Stimulated activated naive CD4-positive, alpha-beta T cell treated with Interleukin-2 at 50 U/mL for 16 hours (primary cell): ENCODE data around the gene TATDN3.
A peak's percentile ranks its signal among the peaks of the same experiment; 100 is the strongest.
"Not testable (repeated sequence)": the region's sequence is repeated elsewhere in the genome, so short reads cannot be mapped to it uniquely, and the experiment has no call there.

Experiments used
- DNase-seq: peaks from one replicate; lab custom pipeline; 2025; lab: John Stamatoyannopoulos, UW

Gene TATDN3

DNA sequence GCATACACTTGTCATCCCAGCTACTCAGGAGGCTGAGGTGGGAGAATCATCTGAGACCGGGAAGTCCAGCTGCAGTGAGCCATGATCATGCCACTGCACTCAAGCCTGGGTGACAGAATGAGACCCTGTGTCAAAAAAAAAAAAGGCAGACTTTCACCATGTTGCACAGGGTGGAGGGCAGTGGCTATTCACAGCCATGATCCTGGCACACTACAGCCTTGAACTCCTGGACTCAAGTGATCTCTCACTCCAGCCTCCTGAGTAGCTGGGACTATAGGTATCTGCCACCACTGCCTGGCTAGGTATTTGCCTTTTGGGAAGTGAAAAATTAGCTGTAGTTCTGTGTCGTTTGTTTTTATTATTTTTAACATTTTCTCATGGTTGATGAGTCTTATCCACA, 36.7 kb downstream of the TATDN3 start:
- no peak for DNase-seq

DNA sequence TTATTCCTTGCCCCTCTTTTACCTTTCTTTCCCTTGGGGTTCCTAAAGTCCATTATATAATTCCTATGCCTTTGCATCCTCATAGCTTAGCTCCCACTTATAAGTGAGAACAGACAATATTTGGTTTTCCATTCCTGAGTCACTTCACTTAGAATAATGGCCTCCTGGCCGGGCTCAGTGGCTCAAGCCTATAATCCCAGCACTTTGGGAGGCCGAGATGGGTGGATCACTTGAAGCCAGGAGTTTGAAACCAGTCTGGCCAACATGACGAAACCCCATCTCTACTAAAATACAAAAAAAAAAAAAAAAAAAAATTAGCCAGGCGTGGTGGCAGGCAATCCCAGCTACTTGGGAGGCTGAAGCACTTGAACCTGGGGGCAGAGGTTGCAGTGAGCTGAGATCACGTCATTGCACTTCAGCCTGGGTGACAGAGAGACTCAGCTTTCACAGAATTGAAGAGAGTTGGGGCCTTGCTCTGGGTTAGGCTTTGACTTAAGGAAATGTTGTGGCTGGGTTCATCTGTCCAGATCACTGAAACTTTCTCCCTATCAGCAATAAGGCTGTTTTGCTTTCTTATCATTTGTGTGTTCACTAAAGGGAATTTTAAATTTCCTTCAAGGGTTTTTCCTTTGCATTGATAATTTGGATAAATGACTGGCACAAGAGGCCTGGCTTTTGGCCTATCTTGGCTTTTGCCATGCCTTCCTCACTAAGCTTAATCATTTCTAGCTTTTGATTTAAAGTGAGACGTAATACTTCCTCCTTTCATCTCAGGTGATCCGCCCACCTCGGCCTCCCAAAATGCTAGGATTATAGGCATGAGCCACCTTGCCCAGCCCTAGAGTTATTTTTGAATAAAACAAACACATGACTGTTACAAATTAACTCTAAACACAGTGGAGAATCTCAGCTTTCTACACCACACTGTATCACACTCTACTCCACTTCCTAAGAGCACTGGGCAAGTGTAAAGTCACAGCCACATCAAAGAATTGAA, 41.8 kb downstream of the TATDN3 start:
- not testable (repeated sequence) for DNase-seq

DNA sequence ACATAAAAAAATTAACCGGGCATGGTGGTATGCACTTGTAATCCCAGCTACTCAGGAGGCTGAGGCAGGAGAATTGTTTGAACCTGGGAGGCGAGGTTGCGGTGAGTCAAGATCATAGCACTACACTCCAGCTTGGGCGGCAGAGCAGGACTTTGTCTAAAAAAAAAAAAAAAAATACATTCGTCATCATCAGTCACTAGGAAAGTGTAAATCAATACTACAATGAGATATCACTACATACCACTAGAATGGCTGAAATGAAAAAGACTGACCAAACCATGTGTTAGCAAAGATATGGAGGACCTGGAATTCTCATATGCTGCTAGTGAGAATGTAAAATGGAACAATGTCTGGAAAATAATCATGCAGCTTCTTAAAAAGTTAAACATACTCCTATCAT, 46.5 kb downstream of the TATDN3 start:
- DNase-seq = no peak

DNA sequence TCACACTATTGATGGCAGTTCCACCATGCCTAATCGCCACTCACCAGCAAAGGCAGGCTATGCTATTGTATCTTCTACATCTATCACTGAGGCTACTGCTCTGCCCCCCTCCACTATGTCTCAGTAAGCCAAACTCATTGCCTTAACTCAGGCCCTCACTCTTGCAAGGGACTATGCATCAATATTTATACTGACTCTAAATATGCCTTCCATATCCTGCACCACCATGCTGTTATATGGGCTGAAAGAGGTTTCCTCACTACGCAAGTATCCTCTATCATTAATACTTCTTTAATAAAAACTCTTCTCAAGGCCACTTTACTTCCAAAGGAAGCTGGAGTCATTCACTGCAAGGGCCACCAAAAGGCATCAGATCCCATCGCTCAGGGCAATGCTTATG, 52.8 kb downstream of the TATDN3 start:
- not testable (repeated sequence) for DNase-seq

DNA sequence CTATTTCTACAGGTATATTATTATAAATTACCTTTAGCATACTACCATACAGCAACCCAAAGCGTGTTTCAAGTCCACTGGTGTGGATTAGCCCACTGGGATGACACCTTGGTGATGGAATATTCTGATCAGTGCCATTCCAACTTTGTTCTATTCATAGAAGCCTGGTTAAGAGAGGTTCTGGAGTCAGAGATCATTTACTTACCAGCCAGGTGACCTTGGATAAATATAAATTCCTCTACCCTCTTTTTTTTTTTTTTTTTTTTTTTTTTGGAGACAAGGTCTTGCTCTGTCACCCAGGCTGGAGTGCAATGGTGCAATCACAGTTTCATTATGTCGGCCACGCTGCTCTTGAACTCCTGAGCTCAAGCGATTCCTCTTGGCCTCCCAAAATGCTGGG, 55.9 kb downstream of the TATDN3 start, which contains the start of gene SPATA45:
SPATA45 (minus strand) TSS at position 101 of the 400 bp plus-strand sequence. CDS start 11,500 bp downstream, outside the sequence.
- DNase-seq = no peak

DNA sequence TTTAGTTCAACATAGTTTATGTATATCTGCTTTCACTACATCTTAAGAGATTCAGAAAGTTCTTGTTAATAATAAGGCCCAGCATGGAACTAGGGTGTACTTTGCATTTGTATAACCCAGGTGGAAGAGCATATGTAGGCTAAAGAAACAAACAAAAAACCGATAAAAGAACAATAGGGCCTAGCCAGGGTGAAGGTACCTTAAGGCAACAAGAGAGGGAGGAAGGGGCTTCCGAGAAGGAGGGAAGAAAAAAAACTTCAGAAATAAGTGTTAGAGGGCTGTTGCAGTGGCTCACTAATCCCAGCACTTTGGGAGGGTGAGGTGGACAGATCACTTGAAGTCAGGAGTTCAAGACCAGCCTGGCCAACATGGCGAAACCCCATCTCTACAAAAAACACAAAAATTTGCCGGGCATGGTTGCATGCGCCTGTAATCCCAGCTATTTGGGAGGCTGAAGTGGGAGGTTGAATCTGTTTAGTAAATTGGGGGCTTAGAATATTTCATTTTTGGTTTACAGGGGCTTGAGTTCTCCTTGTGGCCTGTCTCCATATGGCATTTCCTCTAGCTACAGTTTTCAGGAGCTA, 60.5 kb downstream of the TATDN3 start:
- no peak for DNase-seq

DNA sequence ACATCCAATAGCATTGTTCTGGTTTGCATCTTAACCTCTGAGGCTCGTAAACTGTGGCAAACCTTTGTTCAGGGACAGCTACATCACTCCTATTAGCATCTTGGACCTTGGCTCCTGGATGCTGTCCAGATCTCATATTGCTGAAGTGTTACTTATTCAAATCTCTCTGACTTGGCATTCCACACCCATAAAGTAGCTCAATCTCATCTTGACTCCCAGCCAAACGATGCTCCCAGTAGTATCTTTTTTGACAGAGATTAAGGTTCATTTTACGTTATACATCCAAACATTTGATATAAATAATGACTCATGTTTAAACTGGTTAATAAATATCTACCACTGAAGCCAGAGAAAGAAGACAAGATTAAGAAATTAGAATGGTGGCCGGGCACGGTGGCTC, 62.0 kb downstream of the TATDN3 start:
- no peak for DNase-seq

DNA sequence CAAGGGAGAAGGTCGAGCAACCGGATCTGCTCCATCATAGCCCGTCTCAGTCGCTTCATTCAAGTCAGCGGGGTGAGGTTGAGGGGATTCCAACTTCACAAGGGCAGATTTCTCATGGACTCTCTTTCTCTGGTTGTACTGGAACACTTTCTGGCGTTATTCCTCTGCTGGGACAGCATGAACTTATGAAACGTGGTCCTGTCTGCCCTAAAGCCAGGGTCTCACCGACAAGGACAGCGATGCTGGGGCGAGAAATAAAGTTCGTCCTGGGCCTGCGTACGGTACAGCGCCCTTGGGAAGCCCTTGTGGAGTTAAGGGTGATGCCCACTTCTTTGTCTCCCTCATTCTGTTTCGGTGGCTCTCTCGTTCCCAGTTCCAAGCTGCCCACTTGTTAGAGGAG, 65.1 kb downstream of the TATDN3 start:
- no peak for DNase-seq

DNA sequence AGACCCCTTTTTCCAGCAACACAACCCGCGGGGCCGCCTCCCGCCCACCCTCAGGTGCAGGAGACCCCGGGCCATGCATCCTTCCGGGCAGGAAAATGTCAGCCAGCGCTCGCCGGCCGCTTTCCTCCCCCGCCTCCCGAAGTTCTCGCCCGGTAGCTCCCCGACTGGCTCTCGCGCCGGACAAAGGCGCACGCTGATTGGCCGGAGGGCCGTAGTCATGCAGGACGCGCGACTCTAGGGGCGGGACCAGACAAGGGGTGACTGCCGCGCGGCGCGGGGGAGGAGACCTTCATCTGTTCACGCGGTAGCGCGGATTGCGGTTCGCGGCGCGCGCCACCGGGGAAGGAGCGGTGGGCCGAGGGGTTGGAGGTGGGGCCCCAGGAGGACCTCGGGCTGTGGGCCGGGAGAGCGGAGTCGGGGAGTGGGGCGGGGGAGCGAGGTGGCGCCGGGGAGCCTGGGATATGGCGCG, 66.3 kb downstream of the TATDN3 start, which contains the start of gene FLVCR1:
FLVCR1 (plus strand) TSS at position 284 of the 469 bp plus-strand sequence; CDS start at position 462, 178 bp downstream.
- peak; percentile 95 for DNase-seq

DNA sequence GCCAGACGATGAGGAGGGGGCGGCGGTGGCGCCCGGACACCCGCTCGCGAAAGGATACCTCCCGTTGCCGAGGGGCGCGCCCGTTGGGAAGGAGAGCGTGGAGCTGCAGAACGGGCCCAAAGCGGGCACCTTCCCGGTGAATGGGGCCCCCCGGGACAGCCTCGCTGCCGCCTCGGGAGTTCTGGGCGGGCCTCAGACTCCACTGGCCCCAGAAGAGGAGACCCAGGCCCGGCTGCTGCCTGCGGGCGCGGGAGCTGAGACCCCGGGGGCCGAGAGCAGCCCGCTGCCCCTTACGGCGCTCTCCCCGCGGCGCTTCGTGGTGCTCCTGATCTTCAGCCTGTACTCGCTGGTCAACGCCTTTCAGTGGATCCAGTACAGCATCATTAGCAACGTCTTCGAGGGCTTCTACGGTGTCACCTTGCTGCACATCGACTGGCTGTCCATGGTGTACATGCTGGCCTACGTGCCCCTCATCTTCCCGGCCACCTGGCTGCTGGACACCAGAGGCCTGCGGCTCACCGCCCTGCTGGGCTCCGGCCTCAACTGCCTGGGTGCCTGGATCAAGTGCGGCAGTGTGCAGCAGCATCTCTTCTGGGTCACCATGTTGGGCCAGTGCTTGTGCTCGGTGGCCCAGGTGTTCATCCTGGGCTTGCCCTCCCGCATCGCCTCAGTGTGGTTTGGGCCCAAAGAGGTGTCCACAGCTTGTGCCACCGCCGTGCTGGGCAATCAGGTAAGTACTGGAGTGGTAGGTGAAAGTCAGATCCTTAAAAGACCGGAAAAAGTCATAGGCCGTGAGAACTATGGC, 67.0 kb downstream of the TATDN3 start:
- no peak for DNase-seq

DNA sequence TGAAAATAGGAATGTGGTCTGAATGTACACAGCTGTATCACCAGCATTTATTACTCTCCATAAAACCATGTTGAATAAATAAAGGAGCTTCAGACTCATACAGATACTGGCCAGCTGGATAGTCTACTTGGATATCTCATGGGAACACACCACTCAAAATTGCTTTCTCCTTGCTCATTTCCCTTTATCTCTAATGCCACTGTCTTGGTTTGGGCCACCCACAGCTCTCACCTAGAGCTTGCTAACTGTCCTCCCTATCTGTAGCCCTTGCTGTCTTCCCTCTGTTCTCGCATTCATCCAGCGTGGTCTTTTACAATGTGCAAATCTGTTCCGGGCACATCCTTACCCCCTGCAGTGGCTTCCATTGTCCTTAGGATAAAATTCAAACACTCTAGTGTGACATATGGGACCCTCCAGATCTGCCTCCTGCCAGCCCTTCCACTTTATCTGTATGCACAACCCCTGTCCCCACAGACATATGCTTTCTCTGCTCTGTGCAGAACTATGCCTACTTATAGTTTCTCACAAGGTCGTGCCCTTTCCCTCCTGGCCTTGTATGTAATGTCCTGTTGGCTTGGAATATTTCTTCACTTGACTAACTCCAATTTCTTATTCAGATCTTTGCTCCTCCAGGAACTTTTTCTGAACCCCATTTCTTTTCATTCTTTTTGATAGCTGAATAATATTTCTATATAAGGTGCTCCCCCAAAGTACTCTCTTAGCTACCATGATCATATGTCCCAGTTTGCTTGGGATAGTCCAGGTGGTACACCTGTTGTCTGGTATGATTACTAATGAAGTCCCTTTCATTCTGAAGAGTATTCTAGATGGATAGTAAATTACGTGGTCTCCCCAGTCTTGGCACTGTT, 69.3 kb downstream of the TATDN3 start:
- no peak for DNase-seq

DNA sequence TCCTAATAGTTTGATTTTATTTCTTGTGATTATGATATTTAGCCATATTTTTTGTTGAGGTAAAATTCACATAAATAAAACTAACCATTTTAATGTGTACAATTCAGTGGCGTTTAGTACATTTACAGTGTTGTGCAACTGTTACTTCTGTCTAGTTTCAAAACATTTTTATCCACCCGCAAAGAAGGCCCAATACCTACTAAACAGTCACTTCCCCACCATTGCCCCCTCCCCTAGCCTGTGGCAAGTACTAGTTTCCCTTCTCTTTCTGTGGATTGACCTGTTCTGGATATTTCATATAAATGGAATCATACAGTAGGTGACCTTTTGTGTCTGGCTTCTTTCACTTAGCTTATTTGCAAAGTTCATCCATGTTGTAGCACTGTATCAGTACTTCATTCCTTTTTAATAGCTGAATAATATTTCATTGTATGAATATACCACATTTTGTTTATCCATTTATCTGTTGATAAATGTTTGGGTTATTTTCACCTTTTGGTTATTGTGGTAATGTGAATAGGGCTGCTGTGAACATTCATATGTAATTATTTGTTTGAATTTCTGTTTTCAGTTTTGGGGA, 70.5 kb downstream of the TATDN3 start:
- DNase-seq = no peak

DNA sequence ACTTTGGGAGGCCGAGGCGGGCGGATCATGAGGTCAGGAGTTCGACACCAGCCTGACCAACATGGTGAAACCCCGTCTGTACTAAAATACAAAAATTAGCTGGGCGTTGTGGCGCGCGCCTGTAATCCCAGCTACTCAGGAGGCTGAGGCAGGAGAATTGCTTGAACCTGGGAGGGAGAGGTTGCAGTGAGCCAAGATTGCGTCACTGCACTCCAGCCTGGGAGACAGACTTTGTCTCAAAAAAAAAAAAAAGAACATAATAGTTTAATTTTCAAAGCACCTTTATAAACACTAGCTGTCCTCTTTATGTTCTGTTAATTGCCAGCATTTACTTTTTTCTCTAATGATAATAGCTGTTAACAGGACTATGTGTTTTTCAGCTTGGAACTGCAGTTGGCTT, 71.7 kb downstream of the TATDN3 start:
- not testable (repeated sequence) for DNase-seq

DNA sequence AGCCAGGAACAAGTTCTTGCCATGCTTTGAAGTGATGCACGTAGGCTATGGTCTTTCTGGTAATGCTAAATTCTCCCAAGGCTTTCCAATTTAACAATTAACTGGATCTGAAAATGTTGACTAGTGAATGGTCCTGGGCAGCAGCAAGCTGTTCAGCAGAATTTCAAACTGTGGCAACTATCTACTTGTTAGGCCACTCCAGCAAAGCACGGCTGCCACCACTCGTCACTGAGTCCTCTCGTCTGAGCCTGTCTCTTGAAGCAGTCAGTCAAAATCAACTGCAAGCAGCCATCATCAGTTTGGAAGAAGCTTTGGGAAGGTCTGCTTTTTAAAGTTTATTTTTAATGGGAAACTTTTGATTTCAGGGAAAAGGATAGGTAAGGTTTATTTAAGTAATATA, 72.5 kb downstream of the TATDN3 start:
- no peak for DNase-seq
